Measurements from ENCODE around the gene POLG2. TPM values are rescaled to one million over a fixed set of nuclear protein-coding genes. Genes with fewer than 3 reads are reported as not detected.
"Not testable (repeated sequence)": the region's sequence is repeated elsewhere in the genome, so short reads cannot be mapped to it uniquely, and the experiment has no call there.

Gene POLG2
- total and polyA plus RNA-seq, 4 donors: 5.4 to 17.8 (median 11.4) TPM

DNA sequence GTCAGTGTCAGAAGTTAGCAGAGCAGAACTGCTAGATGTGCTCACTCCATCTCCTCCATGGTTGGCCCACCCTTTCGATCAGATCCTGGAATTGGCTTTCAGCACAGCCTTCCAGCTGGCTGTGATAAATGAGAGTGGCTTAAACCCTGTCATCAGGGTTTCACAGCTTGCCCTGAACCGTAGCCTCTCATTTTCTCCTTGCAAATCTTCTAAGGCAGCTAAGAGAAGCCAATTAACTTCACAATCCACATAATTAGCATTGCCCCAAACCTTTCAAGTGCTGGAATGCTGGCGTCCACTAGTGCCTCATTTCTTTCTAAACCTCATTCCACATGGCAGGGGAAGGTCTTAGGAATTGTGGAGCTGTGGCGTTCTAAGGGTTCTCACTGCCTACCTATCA lies 26.2 kb downstream of the POLG2 start:
- H3K4me1 ChIP-seq (ENCODE audit: control insufficient read depth in 5 of 5, insufficient read depth in 5 of 5, low read length in 5 of 5): no peaks in the 10 kb centered on the region
- WGBS, 2 donors: 87 to 90% methylated on average over 4 of the region's 4 CpGs
- peaks cover 0 to 6% (median 0%) of the 10 kb centered on the region in 4 donors for H3K36me3 ChIP-seq (ENCODE audit: control insufficient read depth in 4 of 4, insufficient read depth in 4 of 4, low read length in 4 of 4)
- ATAC-seq (ENCODE audit: insufficient read depth, low FRiP score) (no peak), DNase-seq (no peak)
- H3K27ac ChIP-seq (ENCODE audit: low read depth in 1 of 2, low read length in 1 of 2): no peak overlapping the region
- H3K9ac ChIP-seq (ENCODE audit: insufficient read depth in 1 of 2, low read length in 2 of 2): no peak overlapping the region
- no peak for TF ChIP-seq CTCF (IDR thresholded peaks at IDR 0.05; ENCODE audit: control extremely low read depth, extremely low read depth)
- H3K27me3 ChIP-seq (ENCODE audit: control insufficient read depth in 3 of 3, insufficient read depth in 3 of 3, low read length in 2 of 3): no peaks in the 10 kb centered on the region
- peaks cover 0 to 2% (median 0%) of the 10 kb centered on the region in 4 donors for H3K9me3 ChIP-seq (ENCODE audit: control insufficient read depth in 4 of 4, insufficient read depth in 3 of 4, low read length in 3 of 4)
- H3K4me3 ChIP-seq: no peak overlapping the region

GRCh38 chr17:64466834-64467233 lies 30.0 kb downstream of the POLG2 start:
- not testable (repeated sequence) for H3K27ac ChIP-seq (ENCODE audit: low read depth in 1 of 2, low read length in 1 of 2); H3K27me3 ChIP-seq (ENCODE audit: control insufficient read depth in 3 of 3, insufficient read depth in 3 of 3, low read length in 2 of 3); H3K9me3 ChIP-seq (ENCODE audit: control insufficient read depth in 4 of 4, insufficient read depth in 3 of 4, low read length in 3 of 4); H3K4me1 ChIP-seq (ENCODE audit: control insufficient read depth in 5 of 5, insufficient read depth in 5 of 5, low read length in 5 of 5); H3K36me3 ChIP-seq (ENCODE audit: control insufficient read depth in 4 of 4, insufficient read depth in 4 of 4, low read length in 4 of 4); DNase-seq; H3K9ac ChIP-seq (ENCODE audit: insufficient read depth in 1 of 2, low read length in 2 of 2); H3K4me3 ChIP-seq; ATAC-seq (ENCODE audit: insufficient read depth, low FRiP score)
- WGBS, 2 donors: 83 to 88% methylated on average over 1 of the region's 1 CpG

- H3K9ac ChIP-seq (ENCODE audit: insufficient read depth in 1 of 2, low read length in 2 of 2): no peak overlapping the region
- no peak overlapping the region for H3K27ac ChIP-seq (ENCODE audit: low read depth in 1 of 2, low read length in 1 of 2)
- H3K9me3 ChIP-seq (ENCODE audit: control insufficient read depth in 4 of 4, insufficient read depth in 3 of 4, low read length in 3 of 4): peaks cover 0 to 2% (median 0%) of the 10 kb centered on the region in 4 donors
- H3K36me3 ChIP-seq (ENCODE audit: control insufficient read depth in 4 of 4, insufficient read depth in 4 of 4, low read length in 4 of 4): peaks cover 0 to 6% (median 0%) of the 10 kb centered on the region in 4 donors
- ATAC-seq (ENCODE audit: insufficient read depth, low FRiP score) (no peak), DNase-seq (no peak)
- no peak overlapping the region for H3K4me3 ChIP-seq
- 75 to 87% methylated on average over 9 of the region's 9 CpGs for WGBS, 2 donors
- H3K27me3 ChIP-seq (ENCODE audit: control insufficient read depth in 3 of 3, insufficient read depth in 3 of 3, low read length in 2 of 3): no peaks in the 10 kb centered on the region
- H3K4me1 ChIP-seq (ENCODE audit: control insufficient read depth in 5 of 5, insufficient read depth in 5 of 5, low read length in 5 of 5): no peaks in the 10 kb centered on the region
- no peak for TF ChIP-seq CTCF (IDR thresholded peaks at IDR 0.05; ENCODE audit: control extremely low read depth, extremely low read depth)
Measured at GRCh38 chr17:64466019-64466735, 30.7 kb downstream of the POLG2 start.

DNA sequence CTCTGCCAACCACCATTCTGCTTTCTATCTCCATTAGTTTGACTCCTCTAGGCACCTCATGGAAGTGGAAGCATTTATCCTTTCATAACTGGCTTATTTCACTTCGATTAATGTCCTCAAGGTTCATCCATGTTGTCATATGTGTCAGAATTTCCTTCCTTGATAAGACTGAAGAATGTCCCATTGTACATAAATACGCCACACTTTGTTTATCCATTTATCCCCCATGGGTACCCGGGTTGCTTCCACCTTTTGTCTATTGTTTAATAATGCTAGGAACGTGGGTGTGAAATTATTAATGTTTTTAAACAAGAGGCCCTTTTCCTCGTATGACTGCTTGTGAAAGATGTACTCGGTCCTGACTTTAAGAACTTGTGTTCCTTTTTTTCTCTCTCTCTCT lies 35.1 kb downstream of the POLG2 start:
- no peaks in the 10 kb centered on the region for H3K27me3 ChIP-seq (ENCODE audit: control insufficient read depth in 3 of 3, insufficient read depth in 3 of 3, low read length in 2 of 3)
- H3K27ac ChIP-seq (ENCODE audit: low read depth in 1 of 2, low read length in 1 of 2): no peak overlapping the region
- peaks cover 0 to 2% (median 0%) of the 10 kb centered on the region in 4 donors for H3K36me3 ChIP-seq (ENCODE audit: control insufficient read depth in 4 of 4, insufficient read depth in 4 of 4, low read length in 4 of 4)
- WGBS, 2 donors: 68 to 69% methylated on average over 6 of the region's 6 CpGs
- TF ChIP-seq CTCF (IDR thresholded peaks at IDR 0.05; ENCODE audit: control extremely low read depth, extremely low read depth): no peak
- H3K9me3 ChIP-seq (ENCODE audit: control insufficient read depth in 4 of 4, insufficient read depth in 3 of 4, low read length in 3 of 4): no peaks in the 10 kb centered on the region
- H3K4me1 ChIP-seq (ENCODE audit: control insufficient read depth in 5 of 5, insufficient read depth in 5 of 5, low read length in 5 of 5): no peaks in the 10 kb centered on the region
- peak in 1 of 3 donors; percentile 6 for DNase-seq
- no peak for ATAC-seq (ENCODE audit: insufficient read depth, low FRiP score)
- H3K9ac ChIP-seq (ENCODE audit: insufficient read depth in 1 of 2, low read length in 2 of 2): no peak overlapping the region
- no peak overlapping the region for H3K4me3 ChIP-seq
